Spinal cord (tissue), 10 donors: ENCODE results near the gene SCG3. TPM values are rescaled to one million over a fixed set of nuclear protein-coding genes. Genes with fewer than 3 reads are reported as not detected.

Experiments used
- DNase-seq, 6 donors: peaks; one replicate each; pipeline versions ENCODE4 v3.0.0 to v3.0.0-alpha.2; 2013 to 2015; ENCODE audit warnings: low spot score in 6 of 6, low read depth in 4 of 6
- H3K27ac ChIP-seq: one replicate; pipeline ENCODE4 v1.5.1; 2013; ENCODE audit warnings: low read depth, low read length, control low read depth
- H3K27me3 ChIP-seq: one replicate; pipeline ENCODE4 v1.6.1; 2013; ENCODE audit warnings: low read length; ENCODE audit not compliant: control insufficient read depth, insufficient read depth
- H3K36me3 ChIP-seq: one replicate; pipeline ENCODE4 v1.6.1; 2013; ENCODE audit warnings: low read length; ENCODE audit not compliant: control insufficient read depth, insufficient read depth
- H3K4me1 ChIP-seq: one replicate; pipeline ENCODE4 v1.6.1; 2013; ENCODE audit warnings: low read length; ENCODE audit not compliant: control insufficient read depth, insufficient read depth
- H3K4me3 ChIP-seq: one replicate; pipeline ENCODE4 v1.5.1; 2013; ENCODE audit warnings: low read depth, low read length, control low read depth
- H3K9me3 ChIP-seq: one replicate; pipeline ENCODE4 v1.6.1; 2013; ENCODE audit warnings: low read length; ENCODE audit not compliant: control insufficient read depth, insufficient read depth
- WGBS: methylation state at CpG from one replicate; pipeline ENCODE4 v1.1.5; 2013; ENCODE audit warnings: missing lambda C conversion rate; ENCODE audit not compliant: insufficient coverage; 5-methylcytosine and 5-hydroxymethylcytosine counted together
- polyA plus RNA-seq, 2 donors: library from polyadenylated mRNA; unstranded; fragments of 120-200 nt; gene quantifications; one replicate each; pipeline ENCODE4 v1.2.1, GENCODE V29; 2013; ENCODE audit not compliant: insufficient read length in 2 of 2
- total RNA-seq, 2 donors: library from RNA; depleted of rRNA in 1 of 2; stranded (reverse); fragments of 120-200 nt in 1 of 2; fragments of >200 nt in 1 of 2; gene quantifications; one replicate each; pipeline versions ENCODE4 v1.2.3 to v1.2.4, GENCODE V29; 2013 to 2014
- donor health status: healthy.

Gene SCG3
- total and polyA plus RNA-seq, 4 donors = 25.4 to 153 (median 86.6) TPM

GRCh38 chr15:51720201-51720995 lies 39.1 kb downstream of the SCG3 start:
- WGBS = 81% methylated on average over 3 of the region's 8 CpGs
- no peak overlapping the region for H3K27ac ChIP-seq

DNA sequence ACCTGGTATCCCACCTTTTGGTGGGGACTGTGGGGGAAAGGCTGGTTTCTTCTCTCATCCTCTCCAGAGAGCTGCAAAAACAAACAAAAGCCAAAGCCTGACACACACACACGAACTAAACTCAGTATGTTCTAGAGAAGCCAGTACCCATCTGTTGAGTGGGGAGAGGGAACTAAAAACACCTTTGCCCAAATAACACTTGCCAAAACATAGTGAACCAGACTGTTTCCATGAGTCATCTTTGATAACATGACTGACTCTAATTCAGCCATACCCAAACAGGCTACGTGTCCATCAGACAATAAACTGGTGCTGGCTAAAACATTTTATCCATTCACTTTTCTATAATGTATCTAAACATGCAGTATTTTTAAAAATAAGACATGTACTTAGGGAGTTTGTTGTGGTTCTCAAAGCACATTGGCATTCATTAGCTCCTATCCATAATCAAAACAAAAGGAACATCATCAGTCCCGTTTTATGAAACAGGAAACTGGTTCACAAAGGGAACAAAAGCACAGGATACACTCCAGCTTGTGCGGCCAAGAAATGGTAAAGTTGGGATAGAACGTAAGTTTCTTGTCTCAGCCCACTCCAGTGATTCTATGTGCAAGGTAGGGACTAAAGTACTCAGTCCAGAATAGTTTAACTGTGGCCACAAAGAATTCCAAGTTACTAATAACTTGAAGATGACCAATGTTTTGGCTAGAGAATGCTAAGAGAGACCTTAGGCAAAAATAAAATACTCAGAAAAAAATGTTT lies 40.1 kb downstream of the SCG3 start:
- no peaks in the 10 kb centered on the region for H3K27me3 ChIP-seq
- no peak overlapping the region for H3K4me3 ChIP-seq
- no peaks in the 10 kb centered on the region for H3K4me1 ChIP-seq
- 77% methylated on average over 2 of the region's 5 CpGs for WGBS
- DNase-seq = no peak
- no peaks in the 10 kb centered on the region for H3K9me3 ChIP-seq
- no peak overlapping the region for H3K27ac ChIP-seq
- H3K36me3 ChIP-seq = peaks cover 3% of the 10 kb centered on the region

More at GRCh38 chr15:51720201-51720995, 39.1 kb downstream of the SCG3 start:
- Histone ChIP-seq H3K27me3 (no peaks in the 10 kb centered on the region), H3K9me3 (no peaks in the 10 kb centered on the region), H3K4me3 (no peak overlapping the region), H3K36me3 (peaks cover 10% of the 10 kb centered on the region), H3K4me1 (no peaks in the 10 kb centered on the region)
- no peak for DNase-seq

DNA sequence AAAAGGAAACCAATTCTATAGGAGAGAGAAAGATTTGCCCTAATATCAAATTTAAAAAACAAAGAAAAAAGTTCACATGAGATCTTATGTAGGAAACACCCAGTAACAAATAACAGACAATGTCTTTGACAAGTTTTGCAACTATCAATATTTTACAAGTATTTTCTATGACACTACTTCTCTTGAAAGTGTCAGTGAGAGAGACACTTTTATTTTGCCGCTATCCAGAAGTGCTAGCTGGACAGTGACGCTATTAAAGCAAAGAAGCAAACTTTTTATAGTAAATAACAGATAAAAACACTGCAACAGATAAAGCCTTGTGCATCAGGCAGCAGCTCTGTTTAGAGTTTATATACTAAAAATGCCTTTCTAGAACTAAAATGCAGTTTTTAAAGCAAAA lies 42.9 kb downstream of the SCG3 start:
- no peak for DNase-seq
- WGBS = no CpG with 5 or more reads among the region's 2 CpGs

DNA sequence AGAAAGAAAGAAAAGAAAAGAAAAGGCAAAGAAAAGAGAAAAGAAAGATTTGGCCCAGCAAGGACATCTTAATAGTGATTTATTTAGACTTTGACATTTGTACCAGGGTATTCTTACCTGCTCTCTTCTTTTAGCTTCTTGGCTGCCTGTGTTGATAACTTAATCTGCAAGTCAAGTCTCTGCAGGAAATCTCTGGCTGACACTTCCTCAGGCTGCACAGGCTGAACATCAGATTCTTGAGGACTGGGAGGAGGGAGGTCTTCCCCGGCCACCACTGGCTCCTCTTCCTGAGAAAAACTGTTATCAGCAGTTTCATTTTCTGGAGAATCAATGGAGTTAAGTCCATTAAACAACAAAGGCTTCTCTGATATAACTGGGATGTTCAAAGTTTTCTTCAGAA lies 43.4 kb downstream of the SCG3 start:
- H3K9me3 ChIP-seq = no peaks in the 10 kb centered on the region
- no CpG with 5 or more reads among the region's 1 CpG for WGBS
- no peaks in the 10 kb centered on the region for H3K27me3 ChIP-seq
- H3K27ac ChIP-seq = no peak overlapping the region
- H3K4me1 ChIP-seq = no peaks in the 10 kb centered on the region
- H3K4me3 ChIP-seq = no peak overlapping the region
- DNase-seq = no peak
- H3K36me3 ChIP-seq = no peaks in the 10 kb centered on the region

More for the DNA sequence above, 42.9 kb downstream of the SCG3 start:
- Histone ChIP-seq H3K27ac (no peak overlapping the region), H3K4me1 (no peaks in the 10 kb centered on the region), H3K36me3 (no peaks in the 10 kb centered on the region), H3K4me3 (no peak overlapping the region), H3K9me3 (no peaks in the 10 kb centered on the region), H3K27me3 (no peaks in the 10 kb centered on the region)

DNA sequence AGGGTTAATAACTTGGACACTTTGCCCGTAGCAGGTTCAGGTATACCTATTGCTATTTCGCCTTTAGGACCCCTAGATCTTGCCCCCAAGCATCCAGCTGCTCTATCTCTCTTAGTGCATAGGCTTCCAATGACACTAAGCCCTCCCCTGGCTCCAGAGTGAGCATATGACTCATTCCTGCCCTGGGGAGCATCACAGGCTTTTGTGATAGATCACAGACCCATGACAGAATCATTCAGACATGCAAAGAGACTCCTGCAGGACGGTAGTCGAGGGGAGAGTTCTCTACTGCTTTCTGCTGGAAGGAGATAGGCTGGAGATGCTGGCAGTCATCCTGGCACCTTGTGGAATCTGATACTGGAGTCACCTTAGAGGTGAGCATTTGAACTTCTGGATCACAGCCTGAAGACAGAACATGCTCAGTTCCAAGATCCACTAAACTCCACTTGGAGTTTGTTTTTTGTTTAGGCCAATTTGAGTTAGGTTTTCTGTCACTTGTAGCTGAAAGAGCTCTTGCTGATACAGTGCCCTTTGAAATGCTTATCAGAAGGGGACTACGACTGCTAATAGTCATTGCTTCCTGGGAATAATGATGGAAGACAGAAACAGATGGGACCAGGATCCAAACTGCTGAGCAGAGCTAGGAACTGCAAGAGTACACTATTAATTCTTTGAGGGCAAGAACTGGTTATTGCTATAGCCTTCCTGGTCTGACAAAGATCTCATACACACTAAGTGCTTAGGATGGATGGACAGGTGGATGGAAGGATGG lies 45.2 kb downstream of the SCG3 start:
- Histone ChIP-seq H3K27ac (no peak overlapping the region), H3K4me1 (no peaks in the 10 kb centered on the region), H3K27me3 (no peaks in the 10 kb centered on the region), H3K9me3 (no peaks in the 10 kb centered on the region), H3K36me3 (no peaks in the 10 kb centered on the region), H3K4me3 (no peak overlapping the region)
- no peak for DNase-seq
- 25% methylated on average over 5 of the region's 5 CpGs for WGBS

GRCh38 chr15:51727141-51727897 lies 46.0 kb downstream of the SCG3 start:
- WGBS = 68% methylated on average over 2 of the region's 4 CpGs
- no peak for DNase-seq
- H3K4me1 ChIP-seq = no peaks in the 10 kb centered on the region
- no peak overlapping the region for H3K27ac ChIP-seq
- no peaks in the 10 kb centered on the region for H3K9me3 ChIP-seq
- H3K27me3 ChIP-seq = no peaks in the 10 kb centered on the region
- no peak overlapping the region for H3K4me3 ChIP-seq
- H3K36me3 ChIP-seq = peaks cover 2% of the 10 kb centered on the region

- no peak overlapping the region for H3K4me3 ChIP-seq
- no peak overlapping the region for H3K27ac ChIP-seq
- DNase-seq = no peak
Measured at GRCh38 chr15:51731549-51732267, 50.4 kb downstream of the SCG3 start.

DNA sequence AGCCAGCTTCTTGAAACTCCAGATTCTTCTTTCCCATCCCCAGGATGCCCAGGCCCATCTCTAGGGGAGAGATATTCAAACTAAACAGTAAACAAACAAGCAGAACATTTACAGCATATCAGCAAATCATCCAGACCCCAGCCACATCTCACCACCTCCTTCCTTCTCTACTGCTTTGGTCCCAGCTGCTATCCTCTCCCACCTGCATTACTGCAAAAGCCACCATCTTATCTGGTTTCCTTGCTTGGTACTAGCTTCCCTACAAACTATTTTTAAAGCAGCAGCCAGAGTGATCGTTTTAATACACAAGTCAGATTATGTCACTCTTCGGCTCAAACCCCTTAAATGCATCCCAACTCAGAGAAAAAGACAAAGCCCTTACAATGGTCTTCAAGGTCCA lies 51.3 kb downstream of the SCG3 start:
- peaks cover 2% of the 10 kb centered on the region for H3K36me3 ChIP-seq
- H3K4me1 ChIP-seq = peaks cover 18% of the 10 kb centered on the region
- no peak overlapping the region for H3K4me3 ChIP-seq
- no peak overlapping the region for H3K27ac ChIP-seq
- no peak for DNase-seq
- 89% methylated on average over 2 of the region's 2 CpGs for WGBS
- no peaks in the 10 kb centered on the region for H3K27me3 ChIP-seq
- H3K9me3 ChIP-seq = no peaks in the 10 kb centered on the region

More at GRCh38 chr15:51731549-51732267, 50.4 kb downstream of the SCG3 start:
- H3K9me3 ChIP-seq = no peaks in the 10 kb centered on the region
- peaks cover 18% of the 10 kb centered on the region for H3K4me1 ChIP-seq
- H3K27me3 ChIP-seq = no peaks in the 10 kb centered on the region
- WGBS = 92% methylated on average over 3 of the region's 5 CpGs
- peaks cover 2% of the 10 kb centered on the region for H3K36me3 ChIP-seq
